ENCODE data around the gene MACROD2. TPM values are rescaled to one million over a fixed set of nuclear protein-coding genes. Genes with fewer than 3 reads are reported as not detected.

Gene MACROD2
- polyA plus RNA-seq, 2 of the 4 experiments (the other 2 are of a cell fraction), result 0.96 to 1.3 TPM

- no peak for TF ChIP-seq FOXS1 (CRISPR knock-in tag; IDR thresholded peaks at IDR 0.05)
- no peak for TF ChIP-seq CHD4 (IDR thresholded peaks at IDR 0.05; ENCODE audit: borderline replicate concordance)
- TF ChIP-seq SMC3 (IDR thresholded peaks at IDR 0.05), result no peak
- TF ChIP-seq NPAS2 (CRISPR knock-in tag; IDR thresholded peaks at IDR 0.05; ENCODE audit: borderline replicate concordance), result no peak
- no peak for TF ChIP-seq EHF (CRISPR knock-in tag; IDR thresholded peaks at IDR 0.05)
- TF ChIP-seq PBX3 (IDR thresholded peaks at IDR 0.05), result no peak
- WGBS (ENCODE audit: missing lambda C conversion rate), result 5% methylated on average over 1 of the region's 1 CpG
- CTCF ChIA-PET, result no interaction called here
- POLR2A ChIA-PET, result no interaction called here
- no peak for FAIRE-seq
- Histone ChIP-seq H3K4me3 (no peak overlapping the region), H3K4me2 (no peak overlapping the region), H3K9me3 (no peaks in the 10 kb centered on the region), H3K4me1 (0 out of 3 replicates have a peak, but pooled peaks cover 5% of the 10 kb centered on the region), H3K27ac (no peak overlapping the region)
- no peak for DNase-seq (ENCODE audit: low read depth in 1 of 2, low spot score in 1 of 2)
- no peak for ATAC-seq
Measured at GRCh38 chr20:15122613-15123012, 1127.3 kb downstream of the MACROD2 start.

GRCh38 chr20:15131176-15131575, 1135.9 kb downstream of the MACROD2 start:
- Histone ChIP-seq H3K27ac (no peak overlapping the region), H3K4me3 (no peak overlapping the region), H3K4me2 (no peak overlapping the region), H3K9me3 (no peaks in the 10 kb centered on the region), H3K4me1 (no peaks in the 10 kb centered on the region)
- TF ChIP-seq RAD21 (conservative IDR thresholded peaks at IDR 0.05 in 1 of 2, IDR thresholded peaks at IDR 0.05 in 1 of 2) (no peak), TP53 (CRISPR knock-in tag; IDR thresholded peaks at IDR 0.05) (no peak), RARB (CRISPR knock-in tag; IDR thresholded peaks at IDR 0.05) (no peak), POLR2AphosphoS2 (conservative IDR thresholded peaks at IDR 0.05; ENCODE audit: low read length) (no peak), FOSB (CRISPR knock-in tag; IDR thresholded peaks at IDR 0.05) (no peak), NR3C1 (IDR thresholded peaks at IDR 0.05) (no peak), HEYL (CRISPR knock-in tag; IDR thresholded peaks at IDR 0.05) (no peak), ZFP36 (IDR thresholded peaks at IDR 0.05; ENCODE audit: borderline replicate concordance, partially characterized antibody) (no peak), HOXB5 (CRISPR knock-in tag; IDR thresholded peaks at IDR 0.05) (no peak), HES2 (IDR thresholded peaks at IDR 0.05) (no peak), EHF (CRISPR knock-in tag; IDR thresholded peaks at IDR 0.05) (no peak), HOXA7 (CRISPR knock-in tag; IDR thresholded peaks at IDR 0.05) (no peak)
- TF ChIP-seq, protein P1, sequence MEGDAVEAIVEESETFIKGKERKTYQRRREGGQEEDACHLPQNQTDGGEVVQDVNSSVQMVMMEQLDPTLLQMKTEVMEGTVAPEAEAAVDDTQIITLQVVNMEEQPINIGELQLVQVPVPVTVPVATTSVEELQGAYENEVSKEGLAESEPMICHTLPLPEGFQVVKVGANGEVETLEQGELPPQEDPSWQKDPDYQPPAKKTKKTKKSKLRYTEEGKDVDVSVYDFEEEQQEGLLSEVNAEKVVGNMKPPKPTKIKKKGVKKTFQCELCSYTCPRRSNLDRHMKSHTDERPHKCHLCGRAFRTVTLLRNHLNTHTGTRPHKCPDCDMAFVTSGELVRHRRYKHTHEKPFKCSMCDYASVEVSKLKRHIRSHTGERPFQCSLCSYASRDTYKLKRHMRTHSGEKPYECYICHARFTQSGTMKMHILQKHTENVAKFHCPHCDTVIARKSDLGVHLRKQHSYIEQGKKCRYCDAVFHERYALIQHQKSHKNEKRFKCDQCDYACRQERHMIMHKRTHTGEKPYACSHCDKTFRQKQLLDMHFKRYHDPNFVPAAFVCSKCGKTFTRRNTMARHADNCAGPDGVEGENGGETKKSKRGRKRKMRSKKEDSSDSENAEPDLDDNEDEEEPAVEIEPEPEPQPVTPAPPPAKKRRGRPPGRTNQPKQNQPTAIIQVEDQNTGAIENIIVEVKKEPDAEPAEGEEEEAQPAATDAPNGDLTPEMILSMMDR (IDR thresholded peaks at IDR 0.05), result no peak
- TF ChIP-seq, protein P2, sequence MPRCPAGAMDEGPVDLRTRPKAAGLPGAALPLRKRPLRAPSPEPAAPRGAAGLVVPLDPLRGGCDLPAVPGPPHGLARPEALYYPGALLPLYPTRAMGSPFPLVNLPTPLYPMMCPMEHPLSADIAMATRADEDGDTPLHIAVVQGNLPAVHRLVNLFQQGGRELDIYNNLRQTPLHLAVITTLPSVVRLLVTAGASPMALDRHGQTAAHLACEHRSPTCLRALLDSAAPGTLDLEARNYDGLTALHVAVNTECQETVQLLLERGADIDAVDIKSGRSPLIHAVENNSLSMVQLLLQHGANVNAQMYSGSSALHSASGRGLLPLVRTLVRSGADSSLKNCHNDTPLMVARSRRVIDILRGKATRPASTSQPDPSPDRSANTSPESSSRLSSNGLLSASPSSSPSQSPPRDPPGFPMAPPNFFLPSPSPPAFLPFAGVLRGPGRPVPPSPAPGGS (IDR thresholded peaks at IDR 0.05), result no peak
- DNase-seq (ENCODE audit: low read depth in 1 of 2, low spot score in 1 of 2) (no peak), ATAC-seq (no peak), FAIRE-seq (peak; percentile 59)
- ChIA-PET CTCF (interaction anchor here (0.6 kb wide), 1 partner anchor 375 kb away, joined by 3 read pairs; no protein-coding TSS in a partner anchor), POLR2A (no interaction called here)
- WGBS (ENCODE audit: missing lambda C conversion rate), result 38% methylated on average over 2 of the region's 2 CpGs

DNA sequence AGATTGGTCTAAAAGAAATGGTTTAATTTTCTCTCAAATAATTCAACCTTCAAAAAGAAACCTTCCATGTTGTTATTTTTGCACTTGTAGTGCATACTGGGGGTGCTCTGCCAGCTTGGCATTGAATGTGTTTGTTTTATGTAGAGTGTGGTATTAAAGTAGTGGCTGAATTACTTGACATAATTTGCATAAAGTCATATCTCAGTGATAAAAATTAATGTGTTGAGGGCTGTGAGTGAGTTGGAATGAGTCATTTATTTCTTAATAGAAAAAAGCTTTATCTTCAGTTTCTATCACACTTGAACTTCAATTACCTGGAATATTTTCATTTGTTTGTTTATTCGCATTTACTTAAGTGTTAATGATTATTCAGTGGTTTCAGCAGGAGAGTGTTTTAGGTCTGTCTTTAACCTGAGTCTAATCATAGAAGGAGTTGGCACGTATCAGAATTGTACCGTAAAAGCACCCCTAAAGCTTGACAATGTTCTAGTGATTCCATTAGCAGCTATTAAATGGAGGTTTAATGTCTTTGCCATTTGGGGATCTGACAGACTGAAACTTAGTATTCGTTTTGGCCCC, 1143.3 kb downstream of the MACROD2 start:
- 0 out of 3 replicates have a peak, but pooled peaks cover 4% of the 10 kb centered on the region for H3K4me1 ChIP-seq
- FAIRE-seq (peak; percentile 36), DNase-seq (ENCODE audit: low read depth in 1 of 2, low spot score in 1 of 2) (no peak), ATAC-seq (no peak)
- no peaks in the 10 kb centered on the region for H3K9me3 ChIP-seq
- peak overlapping the region; percentile 17; the same call in 1 of the 3 replicates for H3K4me2 ChIP-seq
- no peak overlapping the region for H3K27ac ChIP-seq
- POLR2A ChIA-PET, result no interaction called here
- CTCF ChIA-PET, result no interaction called here
- WGBS (ENCODE audit: missing lambda C conversion rate), result 22% methylated on average over 4 of the region's 4 CpGs
- no peak overlapping the region for H3K4me3 ChIP-seq
- TF ChIP-seq EHF (CRISPR knock-in tag; IDR thresholded peaks at IDR 0.05) (no peak), RAD21 (conservative IDR thresholded peaks at IDR 0.05 in 1 of 2, IDR thresholded peaks at IDR 0.05 in 1 of 2) (no peak), KDM5A (IDR thresholded peaks at IDR 0.05) (no peak), HOXB5 (CRISPR knock-in tag; IDR thresholded peaks at IDR 0.05) (no peak), ZFP36 (IDR thresholded peaks at IDR 0.05; ENCODE audit: borderline replicate concordance, partially characterized antibody) (no peak), FOSB (CRISPR knock-in tag; IDR thresholded peaks at IDR 0.05) (no peak), HES2 (IDR thresholded peaks at IDR 0.05) (no peak), SREBF2 (IDR thresholded peaks at IDR 0.05) (no peak), POLR2AphosphoS2 (conservative IDR thresholded peaks at IDR 0.05; ENCODE audit: low read length) (no peak)
- TF ChIP-seq, protein P3, sequence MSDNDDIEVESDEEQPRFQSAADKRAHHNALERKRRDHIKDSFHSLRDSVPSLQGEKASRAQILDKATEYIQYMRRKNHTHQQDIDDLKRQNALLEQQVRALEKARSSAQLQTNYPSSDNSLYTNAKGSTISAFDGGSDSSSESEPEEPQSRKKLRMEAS (IDR thresholded peaks at IDR 0.05), result no peak
- TF ChIP-seq, protein P1 (IDR thresholded peaks at IDR 0.05), result no peak
- TF ChIP-seq, protein P4, sequence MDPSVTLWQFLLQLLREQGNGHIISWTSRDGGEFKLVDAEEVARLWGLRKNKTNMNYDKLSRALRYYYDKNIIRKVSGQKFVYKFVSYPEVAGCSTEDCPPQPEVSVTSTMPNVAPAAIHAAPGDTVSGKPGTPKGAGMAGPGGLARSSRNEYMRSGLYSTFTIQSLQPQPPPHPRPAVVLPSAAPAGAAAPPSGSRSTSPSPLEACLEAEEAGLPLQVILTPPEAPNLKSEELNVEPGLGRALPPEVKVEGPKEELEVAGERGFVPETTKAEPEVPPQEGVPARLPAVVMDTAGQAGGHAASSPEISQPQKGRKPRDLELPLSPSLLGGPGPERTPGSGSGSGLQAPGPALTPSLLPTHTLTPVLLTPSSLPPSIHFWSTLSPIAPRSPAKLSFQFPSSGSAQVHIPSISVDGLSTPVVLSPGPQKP (IDR thresholded peaks at IDR 0.05; ENCODE audit: low read depth, low read length), result no peak

Data from A549 (cell line).